GM18951 (cell line): Measurements from ENCODE around the gene SERP1.

ENCODE experiments used
- POLR2A ChIP-seq: IDR thresholded peaks from 4 replicates; pipeline ENCODE4 v1.6.1; 2011; ENCODE audit warnings: mild to moderate bottlenecking; ENCODE audit not compliant: insufficient read length, insufficient read depth; ENCODE audit errors: extremely low read depth
- in situ Hi-C: fragments of 300-500 bp; cut with MboI; formaldehyde crosslinking; loops from one replicate; pipeline ENCODE4 v1.12.0; 2022; ENCODE audit warnings: low sequenced_read_pairs, mixed read lengths, inconsistent platforms; ENCODE audit not compliant: unreplicated experiment

SERP1 gene

GRCh38 chr3:150547045-150547741, 897 bp upstream of the SERP1 start:
- TF ChIP-seq POLR2A = no peak
- in situ Hi-C loops = loop anchor here (25.0 kb wide), 1 partner anchor 165 kb away; the partner anchor contains the start of gene ERICH6

- TF ChIP-seq POLR2A = no peak
- in situ Hi-C loops = loop anchor here (25.0 kb wide), 1 partner anchor 167 kb away; the partner anchor contains the start of gene ERICH6
Observed at GRCh38 chr3:150545419-150546225, 674 bp downstream of the SERP1 start.

- TF ChIP-seq POLR2A = no peak
- in situ Hi-C loops = loop anchor here (25.0 kb wide), 1 partner anchor 168 kb away; the partner anchor contains the start of gene ERICH6
Observed at GRCh38 chr3:150544726-150545125, 1.6 kb downstream of the SERP1 start.

GRCh38 chr3:150544041-150544440, 2.3 kb downstream of the SERP1 start:
- no peak for TF ChIP-seq POLR2A
- in situ Hi-C loops = loop anchor here (25.0 kb wide), 1 partner anchor 168 kb away; the partner anchor contains the start of gene ERICH6

- in situ Hi-C loops = loop anchor here (25.0 kb wide), 1 partner anchor 169 kb away; the partner anchor contains the start of gene ERICH6
- TF ChIP-seq POLR2A = no peak
Observed at GRCh38 chr3:150543531-150543930, 2.8 kb downstream of the SERP1 start.

- in situ Hi-C loops = loop anchor here (25.0 kb wide), 1 partner anchor 169 kb away; the partner anchor contains the start of gene ERICH6
- TF ChIP-seq POLR2A = no peak
Observed at GRCh38 chr3:150543128-150543527, 3.2 kb downstream of the SERP1 start.

- TF ChIP-seq POLR2A = no peak
- in situ Hi-C loops = loop anchor here (25.0 kb wide), 1 partner anchor 171 kb away; the partner anchor contains the start of gene ERICH6
Observed at GRCh38 chr3:150540991-150541390, 5.3 kb downstream of the SERP1 start.

GRCh38 chr3:150540297-150540696, 6.0 kb downstream of the SERP1 start:
- TF ChIP-seq POLR2A = no peak
- in situ Hi-C loops = loop anchor here (25.0 kb wide), 1 partner anchor 172 kb away; the partner anchor contains the start of gene ERICH6

GRCh38 chr3:150538324-150539208, 7.7 kb downstream of the SERP1 start:
- TF ChIP-seq POLR2A = no peak
- in situ Hi-C loops = loop anchor here (10.0 to 25.0 kb wide), 2 partner anchors 174 to 326 kb away; partner anchors contain the start of gene ERICH6

- in situ Hi-C loops = loop anchor here (10.0 to 25.0 kb wide), 2 partner anchors 177 to 330 kb away; partner anchors contain the start of gene ERICH6
- no peak for TF ChIP-seq POLR2A
Observed at GRCh38 chr3:150535204-150535603, 11.1 kb downstream of the SERP1 start.

- in situ Hi-C loops = loop anchor here (10.0 to 25.0 kb wide), 2 partner anchors 181 to 333 kb away; partner anchors contain the start of gene ERICH6
- TF ChIP-seq POLR2A = no peak
Observed at GRCh38 chr3:150531775-150532174, 14.5 kb downstream of the SERP1 start.

GRCh38 chr3:150528354-150528797, 17.9 kb downstream of the SERP1 start:
- in situ Hi-C loops = loop anchor here (25.0 kb wide), 1 partner anchor 184 kb away; the partner anchor contains the start of gene ERICH6
- no peak for TF ChIP-seq POLR2A
